ENCODE results near the gene ZFP57.

DNA sequence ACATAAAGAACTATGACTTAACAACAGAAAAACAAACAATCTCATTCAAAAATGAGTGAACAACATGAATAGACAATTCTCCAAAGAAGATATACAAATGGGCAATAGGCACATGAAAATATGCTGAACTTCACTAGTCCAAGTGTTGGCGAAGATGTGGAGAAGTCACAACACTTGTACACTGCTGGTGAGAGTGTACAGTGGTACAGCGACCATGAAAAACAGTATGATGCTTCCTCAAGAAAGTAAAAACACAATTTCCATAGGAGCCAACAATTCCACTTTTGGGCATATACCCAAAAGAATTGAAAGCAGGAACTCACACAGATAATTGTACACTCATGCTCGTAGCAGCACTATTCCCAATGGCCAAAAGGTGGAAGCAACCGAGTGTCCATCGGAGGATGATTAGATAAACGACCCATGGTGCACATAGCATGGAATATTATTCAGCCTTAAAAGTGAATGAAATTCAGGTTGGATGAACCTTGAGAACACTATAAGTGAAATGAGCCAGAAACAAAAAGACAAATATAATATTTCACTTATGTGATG is 48.9 kb upstream of the ZFP57 start:
- TF ChIP-seq, protein P1, sequence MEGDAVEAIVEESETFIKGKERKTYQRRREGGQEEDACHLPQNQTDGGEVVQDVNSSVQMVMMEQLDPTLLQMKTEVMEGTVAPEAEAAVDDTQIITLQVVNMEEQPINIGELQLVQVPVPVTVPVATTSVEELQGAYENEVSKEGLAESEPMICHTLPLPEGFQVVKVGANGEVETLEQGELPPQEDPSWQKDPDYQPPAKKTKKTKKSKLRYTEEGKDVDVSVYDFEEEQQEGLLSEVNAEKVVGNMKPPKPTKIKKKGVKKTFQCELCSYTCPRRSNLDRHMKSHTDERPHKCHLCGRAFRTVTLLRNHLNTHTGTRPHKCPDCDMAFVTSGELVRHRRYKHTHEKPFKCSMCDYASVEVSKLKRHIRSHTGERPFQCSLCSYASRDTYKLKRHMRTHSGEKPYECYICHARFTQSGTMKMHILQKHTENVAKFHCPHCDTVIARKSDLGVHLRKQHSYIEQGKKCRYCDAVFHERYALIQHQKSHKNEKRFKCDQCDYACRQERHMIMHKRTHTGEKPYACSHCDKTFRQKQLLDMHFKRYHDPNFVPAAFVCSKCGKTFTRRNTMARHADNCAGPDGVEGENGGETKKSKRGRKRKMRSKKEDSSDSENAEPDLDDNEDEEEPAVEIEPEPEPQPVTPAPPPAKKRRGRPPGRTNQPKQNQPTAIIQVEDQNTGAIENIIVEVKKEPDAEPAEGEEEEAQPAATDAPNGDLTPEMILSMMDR (IDR thresholded peaks at IDR 0.05), result no peak
- TF ChIP-seq EP300 (IDR thresholded peaks at IDR 0.05) (no peak), POLR2AphosphoS5 (IDR thresholded peaks at IDR 0.05) (no peak), POLR2A (IDR thresholded peaks at IDR 0.05; ENCODE audit: low read depth) (no peak)

Data from esophagus muscularis mucosa (tissue), 4 donors.